A549 (cell line): ENCODE measurements around the gene PIGU. TPM values are rescaled to one million over a fixed set of nuclear protein-coding genes. Genes with fewer than 3 reads are reported as not detected.

Source experiments
- ATAC-seq, 2 experiments: fragments of 200-7000 bp in 1 of 2; fragments of >200 bp in 1 of 2; cut with Nextera tagmentation in 1 of 2; cut with Tn5 transposase in 1 of 2; 3 replicates each; pipeline versions ENCODE4 v1.8.0 to v1.9.1; 2018 to 2020; ENCODE audit warnings: mild to moderate bottlenecking in 1 of 2, moderate library complexity in 1 of 2
- CTCF ChIA-PET: fragments of 300-600 bp; sonication (Branson Sonifier 250); formaldehyde crosslinking; extraction: SDS; loops from one replicate; lab custom pipeline; 2021; ENCODE audit warnings: antibody characterized with exemption, inconsistent platforms; lab: Yijun Ruan, JAX
- POLR2A ChIA-PET: fragments of 350-600 bp; formaldehyde crosslinking; extraction: SDS; loops from one replicate; lab custom pipeline; 2021; ENCODE audit warnings: antibody characterized with exemption, inconsistent platforms; lab: Yijun Ruan, JAX
- DNase-seq, 2 experiments: peaks; one replicate each; pipeline versions ENCODE4 v3.0.0 to v3.0.0-alpha.2; 2011 to 2016; ENCODE audit warnings: low read depth in 1 of 2, low spot score in 1 of 2
- FAIRE-seq: peaks from 2 replicates; lab custom pipeline; 2011; peaks lifted over from hg19 to GRCh38; lab: Jason Lieb, UNC
- H3K27ac ChIP-seq, 2 experiments: fragments of >200 bp; sonication (Bioruptor Twin); formaldehyde crosslinking; 3 replicates each; pipeline ENCODE4 v1.5.1; 2016 to 2017
- H3K4me1 ChIP-seq: fragments of >200 bp; sonication (Bioruptor Twin); formaldehyde crosslinking; 3 replicates; pipeline ENCODE4 v1.6.1; 2016
- H3K4me2 ChIP-seq: fragments of >200 bp; sonication (Bioruptor Twin); formaldehyde crosslinking; 3 replicates; pipeline ENCODE4 v1.6.1; 2016
- H3K4me3 ChIP-seq: fragments of >200 bp; sonication (Bioruptor Twin); formaldehyde crosslinking; 3 replicates; pipeline ENCODE4 v1.5.1; 2016
- H3K9me3 ChIP-seq: fragments of >200 bp; sonication (Bioruptor Twin); formaldehyde crosslinking; 3 replicates; pipeline ENCODE4 v1.6.1; 2016
- ATOH8 ChIP-seq: fragments of 250-450 bp; sonication (Bioruptor Pico); IDR thresholded peaks from 2 replicates; pipeline ENCODE4 v1.5.0; 2020; ENCODE audit warnings: low read depth, mild to moderate bottlenecking, moderate library complexity
- BCL3 ChIP-seq: fragments of >200 bp; sonication (Bioruptor Twin); formaldehyde crosslinking; IDR thresholded peaks from 3 replicates; pipeline ENCODE4 v1.6.1; 2016
- CBX2 ChIP-seq: fragments of 200-600 bp; sonication (generic); IDR thresholded peaks from 2 replicates; pipeline ENCODE4 v1.6.1; 2016; ENCODE audit warnings: low read depth, mild to moderate bottlenecking, borderline replicate concordance
- CEBPB ChIP-seq, 2 experiments: fragments of >200 bp in 1 of 2; sonication (Bioruptor Twin) in 1 of 2; formaldehyde crosslinking in 1 of 2; IDR thresholded peaks; 2 replicates each; pipeline ENCODE4 v1.6.1; 2012 to 2016
- CTCF ChIP-seq: fragments of >200 bp; sonication (Bioruptor Twin); formaldehyde crosslinking; IDR thresholded peaks from 3 replicates; pipeline ENCODE4 v1.5.1; 2016
- ELK1 ChIP-seq: fragments of 150-350 bp; IDR thresholded peaks from 2 replicates; pipeline ENCODE4 v1.6.1; 2014; ENCODE audit warnings: low read depth, mild to moderate bottlenecking, low read length
- ESRRA ChIP-seq: fragments of 150-350 bp; IDR thresholded peaks from 2 replicates; pipeline ENCODE4 v1.6.1; 2014; ENCODE audit warnings: mild to moderate bottlenecking, low read length, borderline replicate concordance
- FOSB ChIP-seq: fragments of 250-450 bp; sonication (Bioruptor Pico); IDR thresholded peaks from 2 replicates; pipeline ENCODE4 v1.5.0; 2020; ENCODE audit warnings: mild to moderate bottlenecking, moderate library complexity
- FOSL2 ChIP-seq, 2 experiments: fragments of 450-650 bp in 1 of 2; fragments of >200 bp in 1 of 2; sonication (Bioruptor Twin) in 1 of 2; formaldehyde crosslinking; IDR thresholded peaks; 2 replicates each; pipeline versions ENCODE4 v1.5.0 to v1.6.1; 2016 to 2020; ENCODE audit warnings: mild to moderate bottlenecking in 1 of 2, moderate library complexity in 1 of 2
- GATA3 ChIP-seq: IDR thresholded peaks from 2 replicates; pipeline ENCODE4 v1.6.1; 2012; ENCODE audit warnings: borderline replicate concordance
- HOXA7 ChIP-seq: fragments of 250-450 bp; sonication (Bioruptor Pico); IDR thresholded peaks from 2 replicates; pipeline ENCODE4 v1.5.0; 2020; ENCODE audit warnings: mild to moderate bottlenecking, moderate library complexity
- HOXB5 ChIP-seq: fragments of 250-450 bp; sonication (Bioruptor Pico); IDR thresholded peaks from 2 replicates; pipeline ENCODE4 v1.5.0; 2020; ENCODE audit warnings: mild to moderate bottlenecking, moderate library complexity
- MAFK ChIP-seq: fragments of 450-650 bp; IDR thresholded peaks from 2 replicates; pipeline ENCODE4 v1.6.1; 2014; ENCODE audit not compliant: partially characterized antibody
- MAX ChIP-seq: IDR thresholded peaks from 2 replicates; pipeline ENCODE4 v1.6.1; 2012
- MAZ ChIP-seq: fragments of 150-350 bp; IDR thresholded peaks from 2 replicates; pipeline ENCODE4 v1.6.1; 2014; ENCODE audit warnings: antibody characterized with exemption, low read depth, low read length, borderline replicate concordance
- MYC ChIP-seq: IDR thresholded peaks from 2 replicates; pipeline ENCODE4 v1.6.1; 2012; ENCODE audit warnings: mild to moderate bottlenecking, inconsistent platforms, low read length, improper control_type of control experiment, borderline replicate concordance
- NPAS2 ChIP-seq: fragments of 250-450 bp; sonication (Bioruptor Pico); IDR thresholded peaks from 2 replicates; pipeline ENCODE4 v1.8.0; 2022; ENCODE audit warnings: mild to moderate bottlenecking, moderate library complexity, borderline replicate concordance
- NR3C1 ChIP-seq: fragments of >200 bp; sonication (Bioruptor Twin); formaldehyde crosslinking; IDR thresholded peaks from 3 replicates; pipeline ENCODE4 v1.6.1; 2017
- POLR2AphosphoS2 ChIP-seq: conservative IDR thresholded peaks from 2 replicates; pipeline ENCODE4 v1.6.1; 2012; ENCODE audit warnings: low read length, improper control_type of control experiment, inconsistent platforms
- RAD21 ChIP-seq, 2 experiments: fragments of >200 bp in 1 of 2; sonication (Bioruptor Twin) in 1 of 2; formaldehyde crosslinking in 1 of 2; IDR thresholded peaks in 1 of 2; conservative IDR thresholded peaks in 1 of 2; 2 replicates in 1 of 2; 3 replicates in 1 of 2; pipeline ENCODE4 v1.6.1; 2012 to 2018; ENCODE audit warnings: inconsistent platforms in 1 of 2
- RARB ChIP-seq: fragments of 250-450 bp; sonication (Bioruptor Pico); IDR thresholded peaks from 2 replicates; pipeline ENCODE4 v1.8.0; 2021; ENCODE audit warnings: mild to moderate bottlenecking, moderate library complexity
- RCOR1 ChIP-seq: fragments of 150-350 bp; IDR thresholded peaks from 2 replicates; pipeline ENCODE4 v1.6.1; 2014; ENCODE audit warnings: antibody characterized with exemption, low read length, low read depth
- SMC3 ChIP-seq: fragments of >200 bp; sonication (Bioruptor Twin); formaldehyde crosslinking; IDR thresholded peaks from 3 replicates; pipeline ENCODE4 v1.6.1; 2018; ENCODE audit warnings: inconsistent platforms
- TFCP2L1 ChIP-seq: fragments of 250-450 bp; sonication (Bioruptor Pico); IDR thresholded peaks from 2 replicates; pipeline ENCODE4 v1.5.0; 2021; ENCODE audit warnings: mild to moderate bottlenecking
- USF2 ChIP-seq: fragments of 450-650 bp; IDR thresholded peaks from 2 replicates; pipeline ENCODE4 v1.6.1; 2014; ENCODE audit warnings: antibody characterized with exemption
- WGBS: methylation state at CpG from one replicate; pipeline ENCODE4 v1.1.6; 2017; ENCODE audit errors: missing lambda C conversion rate; 5-methylcytosine and 5-hydroxymethylcytosine counted together
- polyA plus RNA-seq, 4 experiments: library from polyadenylated mRNA; depleted of rRNA in 3 of 4; stranded (reverse); fragments of >200 nt; fragmentation: RNase III in 1 of 4; extraction: RNeasy Plus Mini Kit Qiagen cat#74134 plus additional on column Dnase treatment in 1 of 4; gene quantifications; 2 replicates in 3 of 4; 3 replicates in 1 of 4; pipeline ENCODE4 v1.2.3, GENCODE V29; 2011 to 2017

The PIGU gene
- polyA plus RNA-seq, 2 of the 4 experiments (the other 2 are of a cell fraction), result 27.8 to 103 TPM

GRCh38 chr20:34637245-34638038, 39.5 kb downstream of the PIGU start:
- ATAC-seq, result peak in 1 of 2 experiments; percentile 54; a peak in 4 of 6 replicates
- TF ChIP-seq ESRRA (no peak), CBX2 (no peak), FOSB (CRISPR knock-in tag) (no peak), HOXA7 (no peak), RCOR1 (no peak), MAX (no peak), MAZ (no peak), FOSL2 (IDR thresholded peaks at IDR 0.05) (no peak), FOSL2 (CRISPR knock-in tag; IDR thresholded peaks at IDR 0.05) (peak; percentile 44), CTCF (no peak), MAFK (no peak), CEBPB (IDR thresholded peaks at IDR 0.05) (peak; percentile 49 to 80; a peak in 2 of 4 replicates)

GRCh38 chr20:34636648-34637047, 40.2 kb downstream of the PIGU start:
- H3K9me3 ChIP-seq, result no peaks in the 10 kb centered on the region
- H3K27ac ChIP-seq, result no peak overlapping the region
- ATAC-seq (no peak), DNase-seq (no peak), FAIRE-seq (no peak)
- H3K4me1 ChIP-seq, result peaks cover 28% of the 10 kb centered on the region
- ChIA-PET POLR2A (interaction anchor here (0.5 kb wide), 1 partner anchor 175 kb away, joined by 3 read pairs; no protein-coding TSS in a partner anchor), CTCF (interaction anchor here (1.0 kb wide), 1 partner anchor 11 kb away, joined by 3 read pairs; no protein-coding TSS in a partner anchor)
- H3K4me3 ChIP-seq, result no peak overlapping the region
- WGBS, result 87% methylated on average over 3 of the region's 3 CpGs
- no peak overlapping the region for H3K4me2 ChIP-seq
- TF ChIP-seq MAX, result no peak
- TF ChIP-seq MYC, result no peak
- TF ChIP-seq NPAS2 (CRISPR knock-in tag), result no peak
- TF ChIP-seq MAFK, result no peak
- no peak for TF ChIP-seq ELK1
- no peak for TF ChIP-seq NR3C1
- TF ChIP-seq SMC3, result no peak
- TF ChIP-seq BCL3, result no peak
- TF ChIP-seq RARB (CRISPR knock-in tag), result no peak
- TF ChIP-seq FOSB (CRISPR knock-in tag), result no peak
- no peak for TF ChIP-seq MAZ
- no peak for TF ChIP-seq GATA3
- no peak for TF ChIP-seq HOXB5
- TF ChIP-seq USF2, result no peak
- no peak for TF ChIP-seq HOXA7
- TF ChIP-seq RAD21 (conservative IDR thresholded peaks at IDR 0.05 in 1 of 2, IDR thresholded peaks at IDR 0.05 in 1 of 2), result no peak
- no peak for TF ChIP-seq ATOH8
- no peak for TF ChIP-seq TFCP2L1 (CRISPR knock-in tag)
- no peak for TF ChIP-seq POLR2AphosphoS2

More at GRCh38 chr20:34637245-34638038, 39.5 kb downstream of the PIGU start:
- Histone ChIP-seq H3K27ac (no peak overlapping the region), H3K4me1 (peaks cover 28% of the 10 kb centered on the region), H3K4me2 (peak overlapping the region; percentile 15; the same call in 2 of the 3 replicates), H3K4me3 (no peak overlapping the region), H3K9me3 (no peaks in the 10 kb centered on the region)
- ChIA-PET POLR2A (no interaction called here), CTCF (interaction anchor here (1.0 kb wide), 1 partner anchor 11 kb away, joined by 3 read pairs; no protein-coding TSS in a partner anchor)
- 74% methylated on average over 5 of the region's 5 CpGs for WGBS
- DNase-seq (peak in 1 of 2 experiments; percentile 31), FAIRE-seq (no peak)
